HG03066 (cell line): Measurements from ENCODE around the gene ODAD2.
A peak's percentile ranks its signal among the peaks of the same experiment; 100 is the strongest.
"Not testable (repeated sequence)": the region's sequence is repeated elsewhere in the genome, so short reads cannot be mapped to it uniquely, and the experiment has no call there.

Source experiments
- ATAC-seq: cut with Tn5 transposase; IDR thresholded peaks from one replicate; pipeline ENCODE4 v1.9.1; 2021; ENCODE audit warnings: low read depth; ENCODE audit not compliant: unreplicated experiment

ODAD2 gene

GRCh38 chr10:27981744-27982143 lies 17.1 kb downstream of the ODAD2 start:
- ATAC-seq, result no peak

DNA sequence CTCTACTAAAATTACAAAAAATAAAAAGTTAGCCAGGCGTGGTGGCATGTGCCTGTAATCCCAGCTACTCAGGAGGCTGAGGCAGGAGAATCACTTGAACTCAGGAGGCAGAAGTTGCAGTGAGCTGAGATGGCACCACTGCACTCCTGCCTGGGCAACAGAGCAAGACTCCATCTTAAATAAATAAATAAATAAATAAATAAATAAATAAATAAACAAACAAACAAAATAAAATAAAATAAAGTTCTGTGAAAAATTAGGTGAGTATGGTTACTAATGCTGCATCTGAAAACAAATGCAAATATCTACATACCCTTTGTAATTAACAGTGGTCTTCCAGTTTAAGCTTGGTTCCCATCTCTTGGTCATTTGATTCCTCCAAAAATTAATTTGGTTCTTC lies 28.1 kb downstream of the ODAD2 start:
- not testable (repeated sequence) for ATAC-seq

GRCh38 chr10:27969931-27970330 lies 28.9 kb downstream of the ODAD2 start:
- not testable (repeated sequence) for ATAC-seq

- no peak for ATAC-seq
Observed at GRCh38 chr10:27959093-27959715, 39.7 kb downstream of the ODAD2 start.

DNA sequence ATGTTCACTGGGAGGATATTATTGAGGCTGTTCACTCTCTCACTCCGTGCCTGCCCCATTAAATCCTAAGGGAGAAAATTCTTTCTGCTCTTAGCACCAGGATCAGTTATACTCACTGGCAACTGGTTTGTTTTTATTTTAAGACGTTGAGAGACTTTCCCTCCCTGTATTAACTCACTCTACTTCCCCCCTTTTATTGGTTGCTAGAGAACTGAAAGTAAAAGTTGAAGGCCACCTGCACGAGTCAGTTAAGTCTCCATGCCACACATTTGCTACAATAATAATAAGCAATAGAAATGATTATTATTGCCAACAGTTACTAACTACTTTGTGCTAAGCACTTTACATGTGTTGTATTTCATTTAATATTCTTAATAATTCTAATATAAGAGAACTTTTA lies 40.5 kb downstream of the ODAD2 start:
- peak; percentile 68 for ATAC-seq

DNA sequence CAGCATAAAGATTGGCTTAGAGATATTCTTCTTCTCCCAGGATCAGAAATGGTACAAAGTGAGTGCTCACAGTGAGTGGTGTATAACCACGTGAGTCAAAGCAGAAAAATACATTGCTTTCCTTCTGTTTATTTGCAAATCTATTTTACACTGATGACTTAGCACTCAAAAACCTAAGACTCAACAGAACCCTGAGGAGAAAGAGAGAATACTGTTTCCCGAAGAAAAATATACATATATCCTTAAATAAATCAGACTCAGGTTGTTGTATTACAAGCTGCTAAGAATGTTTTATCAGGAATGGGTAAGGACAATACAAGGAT lies 48.7 kb downstream of the ODAD2 start:
- no peak for ATAC-seq

- ATAC-seq, result no peak
Observed at GRCh38 chr10:27949528-27950241, 49.2 kb downstream of the ODAD2 start.

DNA sequence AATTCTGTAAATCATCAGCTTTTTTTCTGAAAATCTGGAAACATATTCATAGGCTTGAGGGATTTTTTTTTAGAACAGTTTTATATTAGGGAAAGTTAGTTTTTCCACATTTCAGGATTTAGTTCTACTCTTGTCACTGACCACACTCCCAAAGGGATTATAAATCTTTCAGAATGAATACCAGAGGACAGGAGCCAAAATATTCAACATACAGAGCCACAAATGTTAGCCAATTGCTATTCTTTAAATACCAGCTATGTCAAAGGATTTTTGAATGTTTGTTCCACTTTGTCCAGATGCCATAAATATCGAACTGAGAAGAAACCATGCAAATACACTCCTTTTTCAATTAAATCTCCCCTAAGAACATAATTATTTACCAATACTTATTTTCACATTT lies 50.7 kb downstream of the ODAD2 start:
- no peak for ATAC-seq

- no peak for ATAC-seq
Observed at GRCh38 chr10:27947540-27947939, 51.3 kb downstream of the ODAD2 start.

DNA sequence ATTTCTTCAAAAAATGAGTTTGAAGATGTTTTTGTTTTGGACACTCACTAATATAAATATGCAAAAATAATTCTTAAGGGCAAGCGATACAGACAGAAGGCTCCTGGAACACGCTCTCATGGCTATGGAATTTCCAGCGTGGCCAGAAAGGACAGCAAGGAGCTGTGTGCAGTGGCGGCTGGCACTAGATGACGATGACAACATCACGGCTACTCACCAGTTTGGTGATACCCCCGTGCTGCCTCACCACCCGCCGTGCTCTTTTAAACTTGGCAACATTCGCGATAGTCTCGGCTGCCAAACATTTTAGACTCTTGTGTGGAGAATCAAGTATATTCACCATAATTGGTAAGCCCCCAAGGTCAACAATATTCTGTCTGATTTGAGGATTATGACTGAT lies 54.9 kb downstream of the ODAD2 start:
- ATAC-seq, result no peak

GRCh38 chr10:27914888-27915287 lies 84.0 kb downstream of the ODAD2 start:
- ATAC-seq, result no peak

- no peak for ATAC-seq
Observed at GRCh38 chr10:27912231-27912630, 86.6 kb downstream of the ODAD2 start.

DNA sequence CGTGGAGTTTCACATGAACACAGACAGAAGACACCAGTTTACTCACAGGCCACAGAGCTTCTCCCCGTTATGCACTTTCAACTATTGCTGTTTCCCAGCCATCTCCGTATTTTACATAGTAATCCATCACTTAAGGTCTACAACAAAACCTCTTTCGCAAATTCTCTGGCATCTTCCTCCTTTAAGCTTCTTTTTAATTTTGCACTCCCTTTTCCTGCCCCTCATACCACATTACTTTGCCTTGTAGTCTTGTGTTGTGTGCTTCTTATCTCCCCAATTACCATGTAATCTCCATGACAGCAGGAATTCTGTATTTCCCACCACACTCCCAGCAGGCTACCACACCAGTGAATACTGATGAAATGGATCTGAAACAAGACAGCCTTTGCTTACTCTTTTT lies 87.3 kb downstream of the ODAD2 start:
- no peak for ATAC-seq

DNA sequence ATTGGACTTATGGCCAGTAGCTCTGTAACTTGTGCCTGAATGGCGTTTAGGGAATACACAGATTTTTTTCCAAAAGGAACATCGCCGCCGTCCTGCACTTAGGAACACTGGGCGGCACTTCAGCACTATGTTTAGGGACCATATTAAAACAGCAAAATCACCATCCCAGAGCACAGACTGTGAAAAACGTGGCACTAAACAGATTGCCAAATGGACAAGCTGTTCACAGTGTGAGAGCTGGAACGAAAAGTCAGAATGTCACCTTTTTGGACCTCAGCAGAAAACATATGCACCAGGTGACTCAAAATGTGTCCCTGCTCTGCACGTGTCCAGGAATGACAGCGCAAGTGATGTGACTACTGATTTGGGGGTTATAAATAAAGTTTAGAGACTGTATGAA lies 87.9 kb downstream of the ODAD2 start:
- no peak for ATAC-seq

DNA sequence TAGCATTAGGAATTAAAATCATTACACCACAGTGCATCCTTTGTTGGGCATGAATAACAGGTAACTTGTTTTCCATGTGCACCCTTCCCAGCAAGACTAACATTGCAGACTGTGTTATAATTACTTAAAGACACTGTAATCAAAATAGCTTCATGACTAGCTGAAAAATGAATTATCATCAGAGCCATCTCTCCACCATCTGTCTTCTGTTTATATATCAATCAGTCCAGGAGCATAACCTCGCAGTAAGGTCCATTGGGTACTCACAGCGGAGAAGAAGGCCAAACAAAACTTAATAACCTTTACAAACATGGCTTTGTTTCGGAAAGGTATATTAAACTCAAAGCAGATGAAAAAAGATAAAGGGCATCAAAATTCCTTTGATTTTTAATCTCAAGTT lies 90.6 kb downstream of the ODAD2 start:
- ATAC-seq, result no peak

GRCh38 chr10:27899485-27899884 lies 99.4 kb downstream of the ODAD2 start:
- ATAC-seq, result not testable (repeated sequence)

GRCh38 chr10:27899058-27899457 lies 99.8 kb downstream of the ODAD2 start:
- no peak for ATAC-seq

DNA sequence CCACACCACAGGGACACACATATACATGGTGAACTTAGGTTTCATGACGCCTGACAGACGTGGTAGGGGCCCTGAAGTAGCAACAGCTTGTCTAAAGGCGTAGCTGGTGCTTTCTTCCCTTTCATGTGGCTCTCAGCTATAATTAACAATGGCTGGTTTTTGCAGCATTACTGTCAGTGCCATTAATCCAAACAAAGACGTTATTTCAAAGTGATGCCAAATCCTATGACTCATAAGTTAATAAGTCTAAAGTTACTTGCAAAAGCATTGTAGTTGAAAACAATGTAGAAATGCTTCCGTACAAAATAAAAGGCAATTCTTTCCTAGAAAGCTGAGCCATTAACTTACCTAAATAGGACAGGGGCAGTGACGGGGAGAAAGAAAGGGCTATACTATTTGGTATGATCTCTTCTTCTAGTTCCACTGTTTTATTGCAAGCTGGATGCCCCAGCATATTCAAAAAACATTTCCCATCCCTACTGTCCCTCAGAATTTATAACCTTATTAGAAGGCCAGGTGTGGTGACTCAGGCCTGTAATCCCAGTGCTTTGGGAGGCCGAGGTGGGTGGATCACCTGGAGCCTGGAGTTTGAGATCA lies 105.4 kb downstream of the ODAD2 start:
- ATAC-seq, result no peak

DNA sequence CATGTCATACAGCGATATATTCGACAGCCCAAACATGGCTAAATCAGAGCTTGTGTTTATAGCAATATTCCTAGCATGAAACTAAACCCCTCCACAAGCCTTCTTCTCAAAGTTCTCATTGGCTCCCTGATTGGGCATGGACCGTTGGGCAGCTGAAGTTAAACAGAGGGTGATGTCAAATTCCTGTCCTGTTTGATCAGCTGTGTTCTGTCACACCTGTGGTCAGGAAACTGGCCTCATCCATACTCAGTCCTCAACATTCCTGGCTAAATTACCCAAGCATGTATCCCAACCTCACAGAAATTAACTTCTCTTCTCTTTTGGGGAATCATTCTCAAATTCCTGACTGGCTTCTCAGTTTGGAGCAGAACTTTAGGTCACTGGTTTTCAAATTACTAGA lies 107.9 kb downstream of the ODAD2 start:
- no peak for ATAC-seq

- ATAC-seq, result no peak
Observed at GRCh38 chr10:27889518-27889917, 109.4 kb downstream of the ODAD2 start.

- ATAC-seq, result no peak
Observed at GRCh38 chr10:27884185-27884641, 114.7 kb downstream of the ODAD2 start.

GRCh38 chr10:27878281-27878680 lies 120.6 kb downstream of the ODAD2 start:
- ATAC-seq, result no peak
